ENCODE measurements around the gene TM6SF1. TPM values are rescaled to one million over a fixed set of nuclear protein-coding genes. Genes with fewer than 3 reads are reported as not detected.

The TM6SF1 gene
- total RNA-seq, 1 donor from 2014 or later, result 25.4 TPM

DNA sequence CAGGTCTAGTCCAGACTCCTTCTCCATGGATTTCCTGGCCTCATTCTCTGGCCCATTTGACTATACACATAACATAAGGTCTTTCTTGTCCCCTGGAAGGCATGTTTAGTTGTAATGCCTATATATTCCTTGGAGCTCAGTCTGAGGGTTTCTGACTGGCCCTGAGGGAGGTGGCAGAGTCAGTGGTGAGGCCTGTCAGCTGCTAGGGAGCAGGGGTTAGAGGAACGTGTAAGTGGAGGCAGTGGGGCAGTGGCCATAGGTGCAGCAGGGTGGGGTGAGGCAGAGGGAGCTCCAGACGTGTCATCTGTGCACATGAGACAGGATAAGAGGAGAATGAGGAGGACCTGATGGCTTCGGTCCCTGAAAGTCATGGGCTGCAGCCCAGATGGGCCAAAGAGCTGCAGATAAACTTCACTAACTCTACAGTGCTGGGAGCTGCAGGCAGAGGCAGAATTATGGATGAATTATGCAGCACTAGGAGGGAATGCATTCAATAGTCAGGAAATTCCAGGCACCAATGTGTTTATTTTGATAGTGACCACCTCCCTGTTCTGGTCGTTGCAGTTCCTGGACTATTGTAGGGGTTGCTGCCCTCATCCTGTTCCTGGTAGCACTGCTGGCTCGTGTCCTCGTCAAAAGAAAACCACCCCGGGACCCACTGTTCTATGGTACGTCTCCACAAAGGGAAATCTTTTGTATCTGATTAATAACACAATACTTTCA is 4.9 kb downstream of the TM6SF1 start:
- intact Hi-C loops (cut with DNase I), result no loop called here
- Histone ChIP-seq H3K9me3 (no peaks in the 10 kb centered on the region), H3K4me3 (no peak overlapping the region), H3K4me1 (peaks cover 22% of the 10 kb centered on the region), H3K27ac (peak overlapping the region; percentile 24), H3K36me3 (peaks cover 20% of the 10 kb centered on the region), H3K27me3 (no peaks in the 10 kb centered on the region)
- DNase-seq (no peak), ATAC-seq (peak; percentile 6)
- TF ChIP-seq, protein P1, sequence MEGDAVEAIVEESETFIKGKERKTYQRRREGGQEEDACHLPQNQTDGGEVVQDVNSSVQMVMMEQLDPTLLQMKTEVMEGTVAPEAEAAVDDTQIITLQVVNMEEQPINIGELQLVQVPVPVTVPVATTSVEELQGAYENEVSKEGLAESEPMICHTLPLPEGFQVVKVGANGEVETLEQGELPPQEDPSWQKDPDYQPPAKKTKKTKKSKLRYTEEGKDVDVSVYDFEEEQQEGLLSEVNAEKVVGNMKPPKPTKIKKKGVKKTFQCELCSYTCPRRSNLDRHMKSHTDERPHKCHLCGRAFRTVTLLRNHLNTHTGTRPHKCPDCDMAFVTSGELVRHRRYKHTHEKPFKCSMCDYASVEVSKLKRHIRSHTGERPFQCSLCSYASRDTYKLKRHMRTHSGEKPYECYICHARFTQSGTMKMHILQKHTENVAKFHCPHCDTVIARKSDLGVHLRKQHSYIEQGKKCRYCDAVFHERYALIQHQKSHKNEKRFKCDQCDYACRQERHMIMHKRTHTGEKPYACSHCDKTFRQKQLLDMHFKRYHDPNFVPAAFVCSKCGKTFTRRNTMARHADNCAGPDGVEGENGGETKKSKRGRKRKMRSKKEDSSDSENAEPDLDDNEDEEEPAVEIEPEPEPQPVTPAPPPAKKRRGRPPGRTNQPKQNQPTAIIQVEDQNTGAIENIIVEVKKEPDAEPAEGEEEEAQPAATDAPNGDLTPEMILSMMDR (IDR thresholded peaks at IDR 0.05), result no peak

DNA sequence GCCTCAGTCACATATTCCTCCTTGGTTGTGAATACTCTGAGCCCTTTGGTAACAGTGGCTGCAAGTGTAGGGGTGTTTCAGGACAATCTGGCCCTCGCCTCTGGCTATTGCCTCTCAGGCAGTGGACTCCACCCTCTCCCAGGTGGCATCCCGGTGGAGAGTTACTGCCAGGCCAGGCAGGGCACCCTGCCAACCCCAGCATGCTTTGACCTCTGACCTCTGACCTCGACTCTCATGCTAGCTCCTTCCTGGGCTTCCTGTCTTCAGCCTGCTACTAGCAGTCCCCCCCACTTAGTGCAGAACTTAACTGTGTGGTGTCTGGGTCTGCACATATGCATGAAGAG is 5.5 kb downstream of the TM6SF1 start:
- Histone ChIP-seq H3K27me3 (no peaks in the 10 kb centered on the region), H3K4me1 (peaks cover 19% of the 10 kb centered on the region), H3K4me3 (no peak overlapping the region), H3K27ac (peak overlapping the region; percentile 24), H3K9me3 (no peaks in the 10 kb centered on the region), H3K36me3 (peaks cover 20% of the 10 kb centered on the region)
- no peak for ATAC-seq
- intact Hi-C loops (cut with DNase I), result no loop called here
- DNase-seq, result no peak
- TF ChIP-seq, protein P1 (IDR thresholded peaks at IDR 0.05), result no peak

DNA sequence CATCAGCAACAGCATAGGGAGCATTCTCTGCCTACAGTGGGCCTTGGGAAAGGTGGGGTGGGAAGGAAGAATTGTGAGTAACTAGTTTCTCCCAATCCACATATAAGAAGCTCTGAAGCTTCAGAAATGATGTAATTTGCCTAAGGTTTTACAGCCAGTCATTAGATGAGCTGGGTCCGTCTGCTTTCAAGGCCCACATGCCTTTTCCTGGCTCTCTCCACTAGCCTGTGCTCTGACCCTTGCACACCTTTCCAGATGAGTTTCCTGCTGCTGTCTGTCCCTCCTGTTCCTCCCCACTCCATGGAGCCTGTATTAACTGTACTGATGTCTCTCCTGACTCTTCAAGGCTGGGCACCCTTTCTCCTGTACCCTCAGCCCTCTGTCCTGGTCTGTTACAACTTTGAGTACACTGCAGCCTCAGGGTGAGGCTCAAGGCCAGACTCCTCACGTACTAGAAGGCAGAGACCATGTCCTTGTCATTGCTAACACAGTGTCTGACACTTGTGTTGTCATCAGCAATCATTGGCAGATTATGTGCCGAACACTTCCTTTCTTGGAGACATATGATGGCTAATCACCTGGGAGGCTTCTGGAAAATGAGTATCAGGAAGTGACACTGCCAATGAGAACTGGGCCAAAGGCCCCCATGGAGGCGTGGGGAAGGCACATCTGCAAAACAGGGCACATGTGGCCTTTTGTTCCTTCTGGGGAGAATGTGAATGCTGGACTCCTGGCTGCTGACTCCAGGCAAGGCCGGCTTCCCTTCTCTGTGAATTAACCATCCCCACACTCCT is 6.6 kb downstream of the TM6SF1 start:
- TF ChIP-seq, protein P1 (IDR thresholded peaks at IDR 0.05), result no peak
- DNase-seq, result peak; percentile 72
- Histone ChIP-seq H3K36me3 (peaks cover 20% of the 10 kb centered on the region), H3K4me1 (peaks cover 18% of the 10 kb centered on the region), H3K27me3 (no peaks in the 10 kb centered on the region), H3K9me3 (no peaks in the 10 kb centered on the region), H3K4me3 (no peak overlapping the region), H3K27ac (peak overlapping the region; percentile 24)
- ATAC-seq, result peak; percentile 68
- intact Hi-C loops (cut with DNase I), result no loop called here

DNA sequence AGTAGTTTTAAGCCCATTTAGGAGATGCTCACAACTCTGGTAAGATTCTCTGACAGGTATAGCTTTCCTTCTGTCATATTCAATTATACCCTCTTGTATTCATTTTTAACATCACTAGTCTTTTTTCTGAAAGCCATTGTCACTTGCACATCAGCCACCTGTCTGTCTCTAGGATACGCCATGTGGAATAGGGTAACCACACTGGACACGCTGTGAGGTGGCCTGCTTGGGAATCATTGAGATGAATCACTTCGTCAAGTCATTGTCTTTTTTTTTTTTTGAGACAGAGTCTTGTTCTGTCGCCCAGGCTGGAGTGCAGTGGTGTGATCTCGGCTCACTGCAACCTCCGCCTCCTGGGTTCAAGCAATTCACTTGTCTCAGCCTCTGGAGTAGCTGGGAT is 7.4 kb downstream of the TM6SF1 start:
- DNase-seq (no peak), ATAC-seq (no peak)
- no peak overlapping the region for H3K4me3 ChIP-seq
- H3K27me3 ChIP-seq, result no peaks in the 10 kb centered on the region
- no peaks in the 10 kb centered on the region for H3K9me3 ChIP-seq
- H3K27ac ChIP-seq, result no peak overlapping the region
- H3K4me1 ChIP-seq, result peaks cover 13% of the 10 kb centered on the region
- TF ChIP-seq, protein P1 (IDR thresholded peaks at IDR 0.05), result no peak
- intact Hi-C loops (cut with DNase I), result no loop called here
- peaks cover 20% of the 10 kb centered on the region for H3K36me3 ChIP-seq

DNA sequence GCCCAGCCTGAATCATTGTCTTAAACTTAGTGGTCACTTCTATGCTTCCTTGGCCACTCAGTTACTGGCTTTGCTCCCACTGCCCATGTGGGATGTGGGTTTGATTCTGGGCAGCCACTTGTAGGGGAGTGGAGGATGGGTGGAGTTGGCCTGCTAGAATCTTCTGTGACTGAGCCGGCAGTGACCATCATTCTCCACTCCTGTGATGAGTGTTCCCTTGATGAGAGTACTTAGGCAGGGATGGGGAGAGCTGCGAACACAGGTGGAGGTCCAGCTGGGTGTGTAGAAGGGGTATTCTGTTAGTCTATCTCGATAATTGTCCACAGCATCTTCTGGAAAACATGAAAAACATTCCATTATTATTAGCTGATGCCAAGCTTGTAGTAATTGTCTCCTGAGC is 8.0 kb downstream of the TM6SF1 start:
- ATAC-seq, result no peak
- no peaks in the 10 kb centered on the region for H3K27me3 ChIP-seq
- H3K36me3 ChIP-seq, result peaks cover 20% of the 10 kb centered on the region
- H3K4me1 ChIP-seq, result peaks cover 13% of the 10 kb centered on the region
- intact Hi-C loops (cut with DNase I), result no loop called here
- TF ChIP-seq, protein P1 (IDR thresholded peaks at IDR 0.05), result no peak
- no peak overlapping the region for H3K27ac ChIP-seq
- H3K9me3 ChIP-seq, result no peaks in the 10 kb centered on the region
- no peak overlapping the region for H3K4me3 ChIP-seq
- no peak for DNase-seq
